Fibroblast of lung (primary cell): ENCODE results near the gene CC2D2A. TPM values are rescaled to one million over a fixed set of nuclear protein-coding genes. Genes with fewer than 3 reads are reported as not detected.

Source experiments
- DNase-seq, 2 donors: peaks; one replicate each; pipeline versions ENCODE4 v3.0.0 to v3.0.0-alpha.2; 2010; ENCODE audit warnings: low read depth in 2 of 2
- H2AFZ ChIP-seq: 2 replicates; pipeline ENCODE4 v1.5.1; 2012; ENCODE audit warnings: low read length, control low read depth, inconsistent platforms
- H3K27ac ChIP-seq: 2 replicates; pipeline ENCODE4 v1.5.1; 2011; ENCODE audit warnings: low read length, control low read depth; ENCODE audit not compliant: insufficient read depth
- H3K27me3 ChIP-seq: 2 replicates; pipeline ENCODE4 v1.5.1; 2011; ENCODE audit warnings: mild to moderate bottlenecking, low read length; ENCODE audit not compliant: control insufficient read depth, insufficient read depth
- H3K36me3 ChIP-seq: 2 replicates; pipeline ENCODE4 v1.5.1; 2011; ENCODE audit warnings: low read length; ENCODE audit not compliant: control insufficient read depth, insufficient read depth
- H3K4me1 ChIP-seq: 2 replicates; pipeline ENCODE4 v1.5.1; 2011; ENCODE audit warnings: low read length; ENCODE audit not compliant: control insufficient read depth, insufficient read depth; ENCODE audit errors: extremely low read depth
- H3K4me2 ChIP-seq: 2 replicates; pipeline ENCODE4 v1.5.1; 2011; ENCODE audit warnings: low read length, control low read depth; ENCODE audit not compliant: insufficient read depth; ENCODE audit errors: extremely low read depth
- H3K4me3 ChIP-seq, 4 experiments: fragments of 200-600 bp in 1 of 4; sonication (generic) in 1 of 4; replicated peaks in 1 of 4; 2 replicates each; pipeline ENCODE4 v1.5.1; 2011 to 2016; ENCODE audit warnings: low read length in 4 of 4, low read depth in 3 of 4, mild to moderate bottlenecking in 3 of 4, control low read depth in 2 of 4, inconsistent platforms in 1 of 4, mixed read lengths in 1 of 4; ENCODE audit not compliant: insufficient read depth in 1 of 4; ENCODE audit errors: control extremely low read depth in 1 of 4
- H3K79me2 ChIP-seq: 2 replicates; pipeline ENCODE4 v1.5.1; 2012; ENCODE audit warnings: mild to moderate bottlenecking, low read length, inconsistent platforms; ENCODE audit not compliant: control insufficient read depth, insufficient read depth
- H3K9ac ChIP-seq: 2 replicates; pipeline ENCODE4 v1.5.1; 2011; ENCODE audit warnings: mild to moderate bottlenecking, low read length, control low read depth; ENCODE audit not compliant: insufficient read depth
- H3K9me3 ChIP-seq: 2 replicates; pipeline ENCODE4 v1.5.1; 2012; ENCODE audit warnings: low read depth, low read length; ENCODE audit not compliant: control insufficient read depth, insufficient read depth
- H4K20me1 ChIP-seq: 2 replicates; pipeline ENCODE4 v1.5.1; 2011; ENCODE audit warnings: low read length; ENCODE audit not compliant: control insufficient read depth, insufficient read depth; ENCODE audit errors: extremely low read depth
- CTCF ChIP-seq, 2 donors: IDR thresholded peaks in 1 of 2; conservative IDR thresholded peaks in 1 of 2; 1 replicate in 1 of 2; 2 replicates in 1 of 2; pipeline ENCODE4 v1.5.1; 2011 to 2012; ENCODE audit warnings: low read length in 2 of 2, control low read depth in 1 of 2, inconsistent platforms in 1 of 2, low read depth in 1 of 2, mild to moderate bottlenecking in 1 of 2
- EZH2 ChIP-seq: IDR thresholded peaks from 2 replicates; pipeline ENCODE4 v1.5.1; 2012; ENCODE audit warnings: low read length, control low read depth, mild to moderate bottlenecking; ENCODE audit errors: missing control alignments
- polyA plus RNA-seq, 2 donors: library from polyadenylated mRNA; depleted of rRNA in 1 of 2; stranded (reverse) in 1 of 2; unstranded in 1 of 2; fragments of >200 nt; gene quantifications; 2 replicates each; pipeline ENCODE4 v1.2.1, GENCODE V29; 2011 to 2012; ENCODE audit warnings: missing spikeins in 1 of 2
- total RNA-seq: library from RNA; depleted of rRNA; stranded (reverse); fragments of >200 nt; gene quantifications from 2 replicates; pipeline ENCODE4 v1.2.1, GENCODE V29; 2014

The CC2D2A gene
- total and polyA plus RNA-seq, 2 donors (not counting 1 experiment from before 2014, with no cell fraction given) = 30.9 to 41.6 TPM

- no peaks in the 10 kb centered on the region for H3K9me3 ChIP-seq
- H3K4me1 ChIP-seq = no peaks in the 10 kb centered on the region
- no peaks in the 10 kb centered on the region for H3K79me2 ChIP-seq
- no peak overlapping the region for H3K4me2 ChIP-seq
- no peak overlapping the region for H3K27ac ChIP-seq
- TF ChIP-seq EZH2 (no peak), CTCF (conservative IDR thresholded peaks at IDR 0.05 in 1 of 2, IDR thresholded peaks at IDR 0.05 in 1 of 2; ENCODE audit: low read depth in 1 of 2, low read length in 2 of 2) (no peak)
- no peak for DNase-seq
- no peaks in the 10 kb centered on the region for H3K36me3 ChIP-seq
- H3K4me3 ChIP-seq = no peak overlapping the region
- H4K20me1 ChIP-seq = no peaks in the 10 kb centered on the region
- no peaks in the 10 kb centered on the region for H3K27me3 ChIP-seq
- H2AFZ ChIP-seq = no peak overlapping the region
- H3K9ac ChIP-seq = no peak overlapping the region
Observed at GRCh38 chr4:15531792-15532191, 62.1 kb downstream of the CC2D2A start.

- no peak overlapping the region for H3K4me3 ChIP-seq
- DNase-seq = no peak
Observed at GRCh38 chr4:15533817-15534216, 64.1 kb downstream of the CC2D2A start.

GRCh38 chr4:15535599-15535998 is 65.9 kb downstream of the CC2D2A start:
- H3K4me1 ChIP-seq = no peaks in the 10 kb centered on the region
- no peaks in the 10 kb centered on the region for H4K20me1 ChIP-seq
- H3K27me3 ChIP-seq = no peaks in the 10 kb centered on the region
- H3K4me3 ChIP-seq = no peak overlapping the region
- no peak overlapping the region for H3K27ac ChIP-seq
- H3K9me3 ChIP-seq = no peaks in the 10 kb centered on the region
- TF ChIP-seq CTCF (conservative IDR thresholded peaks at IDR 0.05 in 1 of 2, IDR thresholded peaks at IDR 0.05 in 1 of 2; ENCODE audit: low read depth in 1 of 2, low read length in 2 of 2) = no peak
- no peak for TF ChIP-seq EZH2
- no peak overlapping the region for H3K4me2 ChIP-seq
- DNase-seq = no peak
- H3K36me3 ChIP-seq = peaks cover 6% of the 10 kb centered on the region
- H2AFZ ChIP-seq = no peak overlapping the region
- no peaks in the 10 kb centered on the region for H3K79me2 ChIP-seq
- H3K9ac ChIP-seq = no peak overlapping the region

More at GRCh38 chr4:15533817-15534216, 64.1 kb downstream of the CC2D2A start:
- H3K4me2 ChIP-seq = no peak overlapping the region
- no peak overlapping the region for H3K9ac ChIP-seq
- H3K27me3 ChIP-seq = no peaks in the 10 kb centered on the region
- H3K4me1 ChIP-seq = no peaks in the 10 kb centered on the region
- H3K9me3 ChIP-seq = no peaks in the 10 kb centered on the region
- TF ChIP-seq CTCF (conservative IDR thresholded peaks at IDR 0.05 in 1 of 2, IDR thresholded peaks at IDR 0.05 in 1 of 2; ENCODE audit: low read depth in 1 of 2, low read length in 2 of 2) (no peak), EZH2 (no peak)
- H2AFZ ChIP-seq = no peak overlapping the region
- no peaks in the 10 kb centered on the region for H3K79me2 ChIP-seq
- H3K36me3 ChIP-seq = peaks cover 6% of the 10 kb centered on the region
- no peak overlapping the region for H3K27ac ChIP-seq
- H4K20me1 ChIP-seq = no peaks in the 10 kb centered on the region
